GM19099 (cell line): ENCODE results near the gene SCGN.

Experiments
- POLR2A ChIP-seq: IDR thresholded peaks from 3 replicates; pipeline ENCODE4 v1.6.1; 2011; ENCODE audit warnings: low read depth; ENCODE audit not compliant: insufficient read length; ENCODE audit errors: extremely low read depth

SCGN gene

GRCh38 chr6:25630508-25631278, 21.3 kb upstream of the SCGN start:
- TF ChIP-seq POLR2A = no peak

- TF ChIP-seq POLR2A = no peak
Measured at GRCh38 chr6:25635886-25636317, 16.1 kb upstream of the SCGN start.

DNA sequence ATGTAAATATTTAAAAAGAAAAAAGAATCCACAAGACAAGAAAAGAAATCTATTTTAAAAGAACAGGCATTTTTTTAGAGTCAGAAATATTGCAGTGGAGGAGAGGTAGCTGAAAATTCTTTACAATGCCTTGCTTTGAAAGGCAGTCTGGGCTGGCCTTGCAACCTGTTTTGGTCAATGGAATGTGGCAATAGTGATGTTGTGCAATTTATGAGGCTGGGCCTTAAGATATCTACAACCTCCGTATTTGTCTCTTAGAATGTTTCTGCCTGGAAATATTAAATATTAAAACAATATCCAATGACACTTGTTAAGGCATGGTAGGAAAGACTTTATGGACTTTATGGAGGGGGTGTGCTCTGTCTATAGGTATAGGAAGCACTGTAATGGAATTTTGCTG, 14.8 kb upstream of the SCGN start:
- no peak for TF ChIP-seq POLR2A

DNA sequence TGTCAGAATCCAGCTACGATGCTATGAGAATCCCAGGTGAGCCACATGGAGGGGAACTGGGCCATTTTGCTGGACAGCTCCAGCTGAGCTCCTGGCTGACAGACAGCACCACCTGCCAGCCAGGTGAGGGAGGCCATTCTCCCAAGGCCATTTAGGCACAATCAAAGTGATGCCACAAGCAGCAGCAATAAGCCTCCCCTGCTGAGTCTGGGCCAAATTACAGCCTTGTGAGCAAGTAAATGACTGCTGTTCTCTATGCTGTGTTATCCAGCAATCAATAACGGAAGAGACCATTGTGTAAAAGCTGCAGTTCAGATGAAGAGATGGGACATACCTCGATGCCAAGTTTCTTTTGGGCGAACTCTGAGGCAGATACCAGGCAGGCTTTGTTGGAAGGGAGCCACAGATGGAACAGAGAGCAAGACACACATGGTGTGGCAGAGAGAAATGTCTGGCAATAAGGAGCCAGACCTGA, 14.0 kb upstream of the SCGN start:
- no peak for TF ChIP-seq POLR2A

GRCh38 chr6:25639653-25640052, 12.4 kb upstream of the SCGN start:
- no peak for TF ChIP-seq POLR2A

GRCh38 chr6:25640446-25640845, 11.6 kb upstream of the SCGN start:
- no peak for TF ChIP-seq POLR2A

- TF ChIP-seq POLR2A = no peak
Measured at GRCh38 chr6:25640891-25641290, 11.1 kb upstream of the SCGN start.

DNA sequence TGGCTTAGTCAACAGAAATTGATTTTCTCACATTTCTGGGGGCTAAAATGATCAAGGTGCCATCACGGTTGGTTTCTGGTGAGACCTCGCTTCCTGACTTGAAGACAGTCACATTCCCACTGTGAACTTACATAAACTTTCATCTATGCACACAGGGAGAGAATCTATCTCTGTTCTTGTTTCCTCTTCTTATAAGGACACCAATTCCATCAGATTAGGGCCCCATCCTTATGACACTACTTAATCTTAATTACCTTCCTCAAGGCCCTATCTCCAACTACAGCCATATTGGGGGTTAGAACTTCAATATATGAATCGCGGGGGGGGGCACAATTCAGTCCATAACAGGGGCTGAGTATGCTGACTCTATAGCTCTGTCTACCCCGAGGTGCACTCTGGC, 10.6 kb upstream of the SCGN start:
- no peak for TF ChIP-seq POLR2A

DNA sequence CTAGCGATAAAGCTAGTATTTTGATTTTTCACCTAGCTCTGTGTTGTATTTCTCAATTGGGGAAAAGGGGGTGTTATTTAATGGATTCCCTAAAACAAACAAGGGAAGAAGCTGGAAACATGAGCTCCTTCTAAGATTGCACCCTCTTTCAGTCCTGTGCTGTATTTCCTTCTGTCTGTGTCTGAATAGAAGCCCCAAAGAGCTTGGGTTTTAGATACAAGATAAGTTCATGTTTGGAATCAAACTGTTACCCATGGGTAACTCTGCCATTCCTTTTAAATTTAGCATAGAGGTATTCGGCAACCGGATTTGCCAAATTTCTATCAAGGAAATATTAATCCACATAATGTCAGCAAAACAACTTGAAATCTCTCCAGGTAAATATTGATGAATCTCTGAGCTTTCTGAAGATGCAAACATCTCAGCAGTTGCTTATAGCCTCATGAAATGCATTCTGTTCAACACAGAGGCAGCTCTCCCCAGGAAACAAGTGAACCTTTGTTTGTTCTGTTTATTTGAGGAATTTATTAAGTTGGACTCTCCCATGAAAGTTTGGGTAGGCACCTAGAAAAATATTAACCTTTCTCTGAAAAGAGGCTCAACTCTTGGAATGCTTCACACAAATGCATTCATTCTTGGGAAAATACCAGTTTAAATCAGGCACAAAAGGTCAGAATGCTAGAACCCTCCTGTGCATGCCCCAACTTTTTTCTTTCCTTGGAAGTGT, 9.9 kb upstream of the SCGN start:
- TF ChIP-seq POLR2A = no peak

- no peak for TF ChIP-seq POLR2A
Measured at GRCh38 chr6:25642667-25643328, 9.2 kb upstream of the SCGN start.

- no peak for TF ChIP-seq POLR2A
Measured at GRCh38 chr6:25645916-25646315, 6.1 kb upstream of the SCGN start.

GRCh38 chr6:25649611-25650010, 2.4 kb upstream of the SCGN start:
- no peak for TF ChIP-seq POLR2A

GRCh38 chr6:25655723-25656122, 3.7 kb downstream of the SCGN start:
- TF ChIP-seq POLR2A = no peak

GRCh38 chr6:25659633-25660368, 7.8 kb downstream of the SCGN start:
- TF ChIP-seq POLR2A = no peak

- no peak for TF ChIP-seq POLR2A
Measured at GRCh38 chr6:25660512-25660911, 8.5 kb downstream of the SCGN start.
